ENCODE results near the gene SLC25A46.

- TF ChIP-seq EP300 (IDR thresholded peaks at IDR 0.05) (no peak), CTCF (IDR thresholded peaks at IDR 0.05) (no peak), POLR2AphosphoS5 (IDR thresholded peaks at IDR 0.05) (no peak)
Observed at GRCh38 chr5:110727025-110727314, 11.8 kb upstream of the SLC25A46 start.

All from esophagus muscularis mucosa (tissue), 4 donors.